Epidermal melanocyte (primary cell): Measurements from ENCODE around the gene TREH.

Experiments used
- DNase-seq: peaks from one replicate; pipeline ENCODE4 v3.0.0; 2011; ENCODE audit warnings: low spot score; ENCODE audit not compliant: insufficient read length

Gene TREH

GRCh38 chr11:118629761-118630661 lies 49.4 kb downstream of the TREH start:
- DNase-seq: no peak

GRCh38 chr11:118628861-118629549 lies 50.4 kb downstream of the TREH start:
- DNase-seq: no peak

- no peak for DNase-seq
Observed at GRCh38 chr11:118628432-118628831, 51.0 kb downstream of the TREH start.

- no peak for DNase-seq
Observed at GRCh38 chr11:118628031-118628430, 51.4 kb downstream of the TREH start.

- DNase-seq: no peak
Observed at GRCh38 chr11:118627566-118627965, 51.9 kb downstream of the TREH start.

GRCh38 chr11:118625976-118626375 lies 53.5 kb downstream of the TREH start:
- no peak for DNase-seq

- no peak for DNase-seq
Observed at GRCh38 chr11:118625036-118625690, 54.3 kb downstream of the TREH start.

GRCh38 chr11:118623269-118623655 lies 56.2 kb downstream of the TREH start:
- DNase-seq: no peak

- DNase-seq: no peak
Observed at GRCh38 chr11:118622376-118623268, 56.8 kb downstream of the TREH start.

- DNase-seq: no peak
Observed at GRCh38 chr11:118621784-118622375, 57.6 kb downstream of the TREH start.

- DNase-seq: no peak
Observed at GRCh38 chr11:118621071-118621783, 58.2 kb downstream of the TREH start.

GRCh38 chr11:118620529-118621070 lies 58.9 kb downstream of the TREH start:
- DNase-seq: no peak

- no peak for DNase-seq
Observed at GRCh38 chr11:118619444-118620197, 59.8 kb downstream of the TREH start.

- DNase-seq: no peak
Observed at GRCh38 chr11:118618991-118619375, 60.5 kb downstream of the TREH start.

- DNase-seq: no peak
Observed at GRCh38 chr11:118618115-118618990, 61.1 kb downstream of the TREH start.

GRCh38 chr11:118615976-118616371 lies 63.5 kb downstream of the TREH start:
- DNase-seq: no peak

GRCh38 chr11:118615282-118615975 lies 64.0 kb downstream of the TREH start:
- DNase-seq: no peak

GRCh38 chr11:118614511-118614910 lies 64.9 kb downstream of the TREH start:
- DNase-seq: no peak
